GM19023 (cell line): ENCODE results near the gene ZNF483.
"Not testable (repeated sequence)": the region's sequence is repeated elsewhere in the genome, so short reads cannot be mapped to it uniquely, and the experiment has no call there.

Source experiments
- ATAC-seq: cut with Tn5 transposase; IDR thresholded peaks from one replicate; pipeline ENCODE4 v1.9.1; 2021; ENCODE audit warnings: mild to moderate bottlenecking, moderate library complexity; ENCODE audit not compliant: unreplicated experiment

Gene ZNF483

GRCh38 chr9:111542497-111543254 is 17.7 kb downstream of the ZNF483 start:
- no peak for ATAC-seq

- ATAC-seq = no peak
These were observed 23.6 kb downstream of the ZNF483 start for GRCh38 chr9:111548623-111549022.

- ATAC-seq = not testable (repeated sequence)
These were observed 30.4 kb downstream of the ZNF483 start for GRCh38 chr9:111555425-111555824.

- no peak for ATAC-seq
These were observed 34.1 kb downstream of the ZNF483 start for GRCh38 chr9:111559000-111559610.

GRCh38 chr9:111561165-111561719 is 36.3 kb downstream of the ZNF483 start:
- ATAC-seq = no peak

GRCh38 chr9:111566234-111566633 is 41.3 kb downstream of the ZNF483 start:
- ATAC-seq = no peak

GRCh38 chr9:111568127-111568526 is 43.1 kb downstream of the ZNF483 start:
- not testable (repeated sequence) for ATAC-seq

GRCh38 chr9:111572950-111573604 is 48.1 kb downstream of the ZNF483 start:
- ATAC-seq = no peak

GRCh38 chr9:111582888-111583287 is 57.9 kb downstream of the ZNF483 start:
- ATAC-seq = no peak

GRCh38 chr9:111586378-111586777 is 61.4 kb downstream of the ZNF483 start:
- ATAC-seq = no peak

GRCh38 chr9:111588846-111589245 is 63.9 kb downstream of the ZNF483 start:
- ATAC-seq = no peak

GRCh38 chr9:111597852-111598732 is 73.1 kb downstream of the ZNF483 start:
- no peak for ATAC-seq

GRCh38 chr9:111598733-111599091 is 73.7 kb downstream of the ZNF483 start:
- no peak for ATAC-seq

- peak; percentile 53 for ATAC-seq
These were observed 74.3 kb downstream of the ZNF483 start, which contains the start of gene PTGR1 for GRCh38 chr9:111599092-111599954. PTGR1 (minus strand) TSS chr9:111599647; CDS start chr9:111597422, 2,225 bp downstream.

- peak; percentile 8 for ATAC-seq
These were observed 75.0 kb downstream of the ZNF483 start for GRCh38 chr9:111599955-111600343.

- no peak for ATAC-seq
These were observed 76.4 kb downstream of the ZNF483 start for GRCh38 chr9:111601237-111602018.

GRCh38 chr9:111603041-111603440 is 78.1 kb downstream of the ZNF483 start:
- ATAC-seq = no peak

- ATAC-seq = no peak
These were observed 79.2 kb downstream of the ZNF483 start for GRCh38 chr9:111604054-111604615.
